DND-41 (cell line): ENCODE results near the gene SYNDIG1L.

Experiments used
- ATAC-seq: fragments of 200-7000 bp; cut with Tn5 transposase; 3 replicates; pipeline ENCODE4 v1.9.1; 2021; ENCODE audit warnings: low read depth; ENCODE audit not compliant: insufficient read depth
- DNase-seq: peaks from one replicate; pipeline ENCODE4 v3.0.0-alpha.2; 2020
- H2AFZ ChIP-seq: 2 replicates; pipeline ENCODE4 v1.6.0; 2012; ENCODE audit warnings: low read depth, low read length
- H3K27ac ChIP-seq: 2 replicates; pipeline ENCODE4 v1.5.1; 2012; ENCODE audit warnings: low read length, inconsistent platforms
- H3K27me3 ChIP-seq: fragments of 200-600 bp; sonication (generic); 2 replicates; pipeline ENCODE4 v1.6.0; 2012; ENCODE audit warnings: low read length, mild to moderate bottlenecking, inconsistent platforms; ENCODE audit not compliant: insufficient read depth, poor library complexity
- H3K36me3 ChIP-seq: 2 replicates; pipeline ENCODE4 v1.5.1; 2012; ENCODE audit warnings: low read length, inconsistent platforms; ENCODE audit not compliant: insufficient read depth
- H3K4me1 ChIP-seq: 2 replicates; pipeline ENCODE4 v1.5.1; 2012; ENCODE audit warnings: mild to moderate bottlenecking, low read length; ENCODE audit not compliant: insufficient read depth
- H3K4me2 ChIP-seq: 2 replicates; pipeline ENCODE4 v1.6.0; 2012; ENCODE audit warnings: mild to moderate bottlenecking, moderate library complexity, low read length, inconsistent platforms; ENCODE audit not compliant: insufficient read depth
- H3K4me3 ChIP-seq, 2 experiments: fragments of 200-600 bp in 1 of 2; shearing (Covaris generic) in 1 of 2; 2 replicates each; pipeline ENCODE4 v1.5.1; 2012 to 2016; ENCODE audit warnings: inconsistent platforms in 2 of 2, low read length in 2 of 2, mild to moderate bottlenecking in 2 of 2, low read depth in 1 of 2, moderate library complexity in 1 of 2
- H3K79me2 ChIP-seq: 2 replicates; pipeline ENCODE4 v1.6.0; 2012; ENCODE audit warnings: low read length, inconsistent platforms; ENCODE audit not compliant: insufficient read depth
- H3K9ac ChIP-seq: 2 replicates; pipeline ENCODE4 v1.6.0; 2012; ENCODE audit warnings: low read depth, mild to moderate bottlenecking, inconsistent platforms, low read length, moderate library complexity
- H3K9me3 ChIP-seq: 2 replicates; pipeline ENCODE4 v1.5.1; 2012; ENCODE audit warnings: low read length, moderate library complexity, mild to moderate bottlenecking, inconsistent platforms; ENCODE audit not compliant: insufficient read depth, severe bottlenecking
- H4K20me1 ChIP-seq: 2 replicates; pipeline ENCODE4 v1.6.0; 2012; ENCODE audit warnings: low read length; ENCODE audit not compliant: insufficient read depth
- EZH2 ChIP-seq: IDR thresholded peaks from 3 replicates; pipeline ENCODE4 v1.6.1; 2012; ENCODE audit warnings: borderline replicate concordance, low read depth, mild to moderate bottlenecking, moderate library complexity, low read length, inconsistent platforms; ENCODE audit not compliant: severe bottlenecking
- TF ChIP-seq, protein P1 (sequence below): IDR thresholded peaks from 2 replicates; pipeline ENCODE4 v1.5.1; 2012; ENCODE audit warnings: borderline replicate concordance, low read length, moderate library complexity, mild to moderate bottlenecking; ENCODE audit not compliant: poor library complexity, severe bottlenecking; ENCODE audit errors: extremely low read depth

SYNDIG1L gene

GRCh38 chr14:74427651-74428050 lies 1.6 kb upstream of the SYNDIG1L start:
- no peaks in the 10 kb centered on the region for H3K36me3 ChIP-seq
- no peak overlapping the region for H3K4me3 ChIP-seq
- no peaks in the 10 kb centered on the region for H3K9me3 ChIP-seq
- H3K79me2 ChIP-seq, result no peaks in the 10 kb centered on the region
- no peak overlapping the region for H2AFZ ChIP-seq
- no peak overlapping the region for H3K4me2 ChIP-seq
- H4K20me1 ChIP-seq, result no peaks in the 10 kb centered on the region; the same call in 1 of the 2 replicates
- H3K27me3 ChIP-seq, result peaks cover 10% of the 10 kb centered on the region
- ATAC-seq (no peak), DNase-seq (no peak)
- H3K9ac ChIP-seq, result no peak overlapping the region
- no peak overlapping the region for H3K27ac ChIP-seq
- no peaks in the 10 kb centered on the region for H3K4me1 ChIP-seq
- TF ChIP-seq, protein P1, sequence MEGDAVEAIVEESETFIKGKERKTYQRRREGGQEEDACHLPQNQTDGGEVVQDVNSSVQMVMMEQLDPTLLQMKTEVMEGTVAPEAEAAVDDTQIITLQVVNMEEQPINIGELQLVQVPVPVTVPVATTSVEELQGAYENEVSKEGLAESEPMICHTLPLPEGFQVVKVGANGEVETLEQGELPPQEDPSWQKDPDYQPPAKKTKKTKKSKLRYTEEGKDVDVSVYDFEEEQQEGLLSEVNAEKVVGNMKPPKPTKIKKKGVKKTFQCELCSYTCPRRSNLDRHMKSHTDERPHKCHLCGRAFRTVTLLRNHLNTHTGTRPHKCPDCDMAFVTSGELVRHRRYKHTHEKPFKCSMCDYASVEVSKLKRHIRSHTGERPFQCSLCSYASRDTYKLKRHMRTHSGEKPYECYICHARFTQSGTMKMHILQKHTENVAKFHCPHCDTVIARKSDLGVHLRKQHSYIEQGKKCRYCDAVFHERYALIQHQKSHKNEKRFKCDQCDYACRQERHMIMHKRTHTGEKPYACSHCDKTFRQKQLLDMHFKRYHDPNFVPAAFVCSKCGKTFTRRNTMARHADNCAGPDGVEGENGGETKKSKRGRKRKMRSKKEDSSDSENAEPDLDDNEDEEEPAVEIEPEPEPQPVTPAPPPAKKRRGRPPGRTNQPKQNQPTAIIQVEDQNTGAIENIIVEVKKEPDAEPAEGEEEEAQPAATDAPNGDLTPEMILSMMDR, result no peak
- no peak for TF ChIP-seq EZH2

GRCh38 chr14:74425525-74426201 lies 347 bp downstream of the SYNDIG1L start:
- Histone ChIP-seq H3K36me3 (no peaks in the 10 kb centered on the region), H3K4me2 (no peak overlapping the region), H3K4me3 (no peak overlapping the region), H4K20me1 (no peaks in the 10 kb centered on the region; the same call in 1 of the 2 replicates), H3K4me1 (no peaks in the 10 kb centered on the region), H3K9me3 (no peaks in the 10 kb centered on the region), H3K27ac (no peak overlapping the region), H3K27me3 (peaks cover 10% of the 10 kb centered on the region), H3K79me2 (no peaks in the 10 kb centered on the region), H2AFZ (no peak overlapping the region), H3K9ac (no peak overlapping the region)
- DNase-seq (no peak), ATAC-seq (no peak)
- TF ChIP-seq, protein P1, result no peak
- no peak for TF ChIP-seq EZH2

DNA sequence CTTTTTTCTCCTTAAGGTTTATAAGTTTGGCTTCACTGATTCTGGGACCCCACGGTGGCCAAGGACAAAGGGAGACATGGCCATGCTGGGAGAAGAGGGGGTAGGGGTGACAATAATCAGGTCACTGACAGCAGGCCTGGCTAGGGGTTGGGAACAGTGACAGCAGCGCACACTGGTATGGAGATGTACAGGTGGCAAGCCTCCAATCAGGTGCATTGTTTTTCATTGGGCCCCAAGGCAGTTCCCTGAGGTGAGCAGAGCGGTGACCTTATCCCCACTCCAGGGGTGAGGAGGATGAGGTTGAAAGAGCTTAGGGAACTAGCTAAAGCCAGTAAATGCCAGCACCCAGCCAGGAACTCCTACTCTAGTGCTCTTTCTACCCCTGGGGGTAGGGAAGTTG lies 1.4 kb downstream of the SYNDIG1L start:
- TF ChIP-seq, protein P1, result no peak
- TF ChIP-seq EZH2, result no peak
- ATAC-seq (no peak), DNase-seq (no peak)
- Histone ChIP-seq H3K4me1 (no peaks in the 10 kb centered on the region), H3K9me3 (no peaks in the 10 kb centered on the region), H4K20me1 (no peaks in the 10 kb centered on the region; the same call in 1 of the 2 replicates), H3K27ac (no peak overlapping the region), H2AFZ (no peak overlapping the region), H3K9ac (no peak overlapping the region), H3K4me2 (no peak overlapping the region), H3K36me3 (no peaks in the 10 kb centered on the region), H3K27me3 (peaks cover 5% of the 10 kb centered on the region), H3K4me3 (no peak overlapping the region), H3K79me2 (no peaks in the 10 kb centered on the region)
